Heart left ventricle (tissue), 13 donors: ENCODE results near the gene LRRC10B.

ENCODE experiments used
- CTCF ChIP-seq, 12 donors: fragments of 200-600 bp; sonication (generic) in 4 of 12; IDR thresholded peaks; one replicate each; pipeline versions ENCODE4 v1.5.0 to v1.8.0; 2018 to 2022; ENCODE audit warnings: antibody characterized with exemption in 12 of 12, mild to moderate bottlenecking in 5 of 12
- POLR2A ChIP-seq, 2 donors: fragments of 450-650 bp; IDR thresholded peaks; one replicate each; pipeline ENCODE4 v1.6.1; 2017; ENCODE audit warnings: antibody characterized with exemption in 2 of 2, mild to moderate bottlenecking in 2 of 2, moderate library complexity in 2 of 2
- donor health status: ischemic (EF 13 %, LVEDD 7.1; RV severe dilation, severe dysfunction).
- donor health status: DM: no; HTN: yes; CAD: no.
- donor health status: DM: no; HTN: no; CAD: no.
- donor health status: ischemic (EF 25% LVEDD 6.9; RV normal size, moderate dysfunction).
- donor health status: ischemic (EF 25% LVEDD 5.7; RV mildly dilated, moderate dysfunction).
- donor health status: ischemic (EF 35%, LVEDD 5.7; RV mildly dilated, moderate dysfunction).
- donor health status: nonischemic (EF 11% LVEDD 7.7; RV severe dilation, severe dysfunction).
- donor health status: DM: yes; HTN: yes; CAD: no.
- donor health status: PGD.
- donor health status: ischemic (EF 29% LVEDD 5.4; RV normal size, mild dysfunction).
- donor health status: nonischemic (EF 23%, LVEDD 6.1; RV moderate dilation, normal function).

- TF ChIP-seq CTCF (IDR thresholded peaks at IDR 0.05) (no peak), POLR2A (IDR thresholded peaks at IDR 0.05) (no peak)
Measured at GRCh38 chr11:61511383-61511782, 2.8 kb downstream of the LRRC10B start.
